Fibroblast of pulmonary artery (primary cell): ENCODE data around the gene SGCD.

ENCODE experiments used
- DNase-seq: peaks from one replicate; pipeline ENCODE4 v3.0.0-alpha.2; 2010; ENCODE audit warnings: low read depth
- H3K4me3 ChIP-seq: replicated peaks from 2 replicates; pipeline ENCODE4 v1.5.1; 2011; ENCODE audit warnings: low read depth, mild to moderate bottlenecking, control low read depth, low read length, moderate library complexity
- TF ChIP-seq, protein P1 (sequence below): IDR thresholded peaks from 2 replicates; pipeline ENCODE4 v1.5.1; 2011; ENCODE audit warnings: mild to moderate bottlenecking, control low read depth, low read length, inconsistent platforms; ENCODE audit errors: missing control alignments

The SGCD gene

DNA sequence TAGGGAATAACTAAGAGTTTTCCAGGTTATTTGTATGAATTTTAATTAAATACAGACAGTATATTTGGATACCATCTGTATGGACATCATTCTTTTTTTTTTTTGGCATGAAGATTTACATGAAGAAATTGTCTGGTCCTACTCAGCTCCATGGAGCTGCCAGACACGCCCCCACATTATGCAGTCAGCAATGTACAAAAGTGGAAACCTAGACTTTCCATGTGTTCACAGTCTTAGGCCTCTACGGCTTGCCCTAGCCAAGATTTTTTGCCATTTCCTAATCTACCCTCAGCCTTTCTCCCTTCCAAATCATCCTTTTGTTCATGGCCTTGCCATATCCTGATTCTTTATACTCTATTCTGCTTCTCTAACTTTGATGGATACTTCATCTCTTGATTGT is 207.1 kb downstream of the SGCD start:
- TF ChIP-seq, protein P1, sequence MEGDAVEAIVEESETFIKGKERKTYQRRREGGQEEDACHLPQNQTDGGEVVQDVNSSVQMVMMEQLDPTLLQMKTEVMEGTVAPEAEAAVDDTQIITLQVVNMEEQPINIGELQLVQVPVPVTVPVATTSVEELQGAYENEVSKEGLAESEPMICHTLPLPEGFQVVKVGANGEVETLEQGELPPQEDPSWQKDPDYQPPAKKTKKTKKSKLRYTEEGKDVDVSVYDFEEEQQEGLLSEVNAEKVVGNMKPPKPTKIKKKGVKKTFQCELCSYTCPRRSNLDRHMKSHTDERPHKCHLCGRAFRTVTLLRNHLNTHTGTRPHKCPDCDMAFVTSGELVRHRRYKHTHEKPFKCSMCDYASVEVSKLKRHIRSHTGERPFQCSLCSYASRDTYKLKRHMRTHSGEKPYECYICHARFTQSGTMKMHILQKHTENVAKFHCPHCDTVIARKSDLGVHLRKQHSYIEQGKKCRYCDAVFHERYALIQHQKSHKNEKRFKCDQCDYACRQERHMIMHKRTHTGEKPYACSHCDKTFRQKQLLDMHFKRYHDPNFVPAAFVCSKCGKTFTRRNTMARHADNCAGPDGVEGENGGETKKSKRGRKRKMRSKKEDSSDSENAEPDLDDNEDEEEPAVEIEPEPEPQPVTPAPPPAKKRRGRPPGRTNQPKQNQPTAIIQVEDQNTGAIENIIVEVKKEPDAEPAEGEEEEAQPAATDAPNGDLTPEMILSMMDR = no peak
- DNase-seq = no peak
- H3K4me3 ChIP-seq = no peak overlapping the region

DNA sequence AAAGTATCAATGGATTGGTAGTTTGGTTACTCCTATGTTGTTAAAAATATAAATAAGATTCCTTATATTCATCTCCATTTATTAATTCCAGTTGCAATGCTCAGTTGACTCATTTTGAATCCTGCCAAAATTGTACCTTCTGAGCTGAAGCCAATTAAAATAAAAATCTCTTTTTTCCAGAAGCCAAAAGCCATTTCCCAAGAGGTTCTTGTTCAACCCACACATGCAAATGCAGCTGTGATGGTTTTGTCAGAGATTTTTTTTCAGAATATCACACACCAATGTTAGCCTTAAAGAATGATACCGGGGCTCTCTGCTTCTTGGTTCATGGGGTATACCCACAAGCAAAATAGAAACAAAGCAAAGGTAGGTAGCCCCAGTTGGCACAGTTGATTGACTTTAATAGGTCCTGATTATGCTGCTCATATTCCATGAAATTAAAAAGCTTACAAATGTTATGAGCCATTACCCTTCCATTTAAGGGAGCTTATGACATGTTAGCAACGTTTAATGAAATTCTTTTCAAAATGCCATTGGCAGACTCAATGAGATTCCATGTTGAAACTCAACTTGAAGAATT is 208.0 kb downstream of the SGCD start:
- H3K4me3 ChIP-seq = no peak overlapping the region
- no peak for DNase-seq
- TF ChIP-seq, protein P1 = no peak

DNA sequence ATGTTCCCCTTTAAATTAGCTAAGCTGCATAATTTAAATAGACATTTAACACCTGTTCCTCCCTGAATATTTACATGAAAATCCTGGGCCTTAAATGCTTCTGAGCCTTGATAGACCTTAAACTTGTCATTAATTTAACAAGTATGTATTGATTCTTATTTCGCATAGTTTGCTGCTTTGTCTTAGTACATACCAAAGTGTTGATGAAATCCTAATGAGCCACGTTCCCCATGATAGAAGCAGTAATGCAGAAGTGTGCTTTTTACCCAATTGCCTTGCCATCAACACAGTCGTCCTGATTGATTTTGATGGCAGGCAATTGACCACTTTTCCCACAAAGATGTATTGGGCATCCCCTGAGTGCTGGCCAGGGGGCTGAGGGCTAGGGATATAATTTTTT is 213.5 kb downstream of the SGCD start:
- TF ChIP-seq, protein P1 = no peak
- no peak for DNase-seq
- no peak overlapping the region for H3K4me3 ChIP-seq

DNA sequence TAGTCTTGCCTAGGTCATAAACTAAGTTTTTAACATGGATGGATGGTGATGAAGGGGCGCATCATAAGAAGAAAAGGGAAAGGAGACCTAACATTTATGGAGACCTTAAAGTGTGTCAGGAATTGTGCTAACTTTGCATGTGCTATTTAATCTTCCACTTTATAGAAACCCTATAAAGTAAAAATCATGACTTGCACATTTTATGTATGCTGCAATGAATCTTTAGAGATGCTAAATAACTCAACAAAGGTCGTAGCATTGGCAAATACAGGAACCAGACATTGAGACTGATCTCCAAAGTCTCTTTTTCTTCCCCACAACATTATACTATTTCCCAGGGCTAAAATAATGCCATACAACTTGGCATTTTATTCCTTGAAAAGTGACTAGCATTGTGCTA is 214.6 kb downstream of the SGCD start:
- no peak for DNase-seq
- TF ChIP-seq, protein P1 = no peak
- H3K4me3 ChIP-seq = no peak overlapping the region

DNA sequence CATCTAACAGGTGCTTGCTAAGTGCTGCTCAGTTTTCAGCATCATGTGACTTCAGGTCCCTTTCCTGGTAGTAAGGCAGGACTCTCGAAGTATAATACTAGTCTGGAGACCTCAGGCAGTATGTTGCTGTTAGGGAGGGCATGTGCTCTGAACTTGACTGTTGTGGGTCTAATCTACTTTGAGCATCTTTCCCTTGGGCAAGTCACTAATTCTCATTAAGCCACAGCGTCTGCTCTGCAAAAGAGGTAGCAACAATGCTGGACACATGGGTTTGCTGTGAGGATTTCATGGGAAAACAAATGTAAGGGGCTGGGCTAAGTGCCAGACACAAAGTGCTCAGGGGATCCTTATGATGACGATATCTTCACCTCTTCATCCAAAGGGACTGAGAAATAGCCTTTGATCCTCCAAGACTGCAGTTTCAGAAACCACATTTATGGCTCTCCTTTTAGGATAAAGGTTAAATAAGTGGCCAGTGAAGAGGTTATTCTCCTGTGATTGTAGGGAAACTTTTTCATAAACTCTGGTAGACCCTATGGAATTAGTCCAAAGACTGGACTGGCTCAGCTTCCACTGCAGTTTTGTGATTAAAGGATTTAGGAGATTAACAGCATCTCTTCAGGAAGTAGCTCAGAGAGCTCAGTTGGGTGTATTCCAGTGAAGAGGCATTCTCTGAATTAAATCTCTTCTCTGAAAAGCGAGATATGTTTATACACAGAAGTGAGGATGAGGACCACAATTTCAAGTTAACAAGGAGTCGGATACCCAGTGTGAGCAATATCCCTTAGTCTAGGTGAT is 216.6 kb downstream of the SGCD start:
- H3K4me3 ChIP-seq = no peak overlapping the region
- TF ChIP-seq, protein P1 = no peak
- DNase-seq = no peak

DNA sequence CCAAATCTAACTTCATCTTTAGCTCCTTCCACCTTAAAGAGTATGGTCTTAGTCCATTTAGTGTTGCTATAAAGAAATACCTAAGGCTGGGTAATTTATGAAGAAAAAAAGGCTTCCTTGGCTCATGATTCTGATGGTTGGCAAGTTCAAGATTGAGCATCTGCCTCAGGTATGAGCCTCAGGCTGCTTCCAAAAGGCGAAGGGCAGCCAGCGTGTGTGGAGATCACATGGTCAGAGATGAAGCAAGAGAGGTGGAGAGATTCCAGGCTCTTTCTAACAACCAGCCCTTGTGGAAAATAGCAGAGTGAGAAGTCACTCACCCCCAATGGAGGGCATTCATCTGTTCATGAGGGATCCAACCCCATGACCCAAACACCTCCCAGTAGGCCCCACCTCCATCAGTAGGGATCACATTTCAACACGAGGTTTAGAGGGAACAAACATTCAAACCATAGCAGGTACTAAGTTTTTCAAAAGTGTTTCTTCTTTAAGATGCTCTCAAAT is 225.9 kb downstream of the SGCD start:
- no peak overlapping the region for H3K4me3 ChIP-seq
- TF ChIP-seq, protein P1 = no peak
- no peak for DNase-seq
